ENCODE data around the gene ZNF423. TPM values are rescaled to one million over a fixed set of nuclear protein-coding genes. Genes with fewer than 3 reads are reported as not detected.

The ZNF423 gene
- total and polyA plus RNA-seq, 2 of the 13 experiments (the other 11 are each of a cell fraction or from before 2014, with no cell fraction given): 0.07 to 0.31 TPM

GRCh38 chr16:49664221-49665215, 191.4 kb downstream of the ZNF423 start:
- ATAC-seq: no peak; the same call in 2 of the 3 replicates
- FAIRE-seq: no peak
- Histone ChIP-seq H3K9me3 (ENCODE audit: low read length) (no peaks in the 10 kb centered on the region), H3K27ac (ENCODE audit: extremely low read length, insufficient read depth, low read length) (no peak overlapping the region), H4K20me1 (ENCODE audit: insufficient read depth, low read length) (no peaks in the 10 kb centered on the region), H3K9ac (ENCODE audit: insufficient read depth, low read depth, low read length) (no peak overlapping the region), H3K27me3 (ENCODE audit: control insufficient read depth in 1 of 2, insufficient read depth in 2 of 2, low read length in 2 of 2) (peaks cover 0 to 28% of the 10 kb centered on the region in 2 experiments; a peak in 3 of 5 replicates), H3K36me3 (replicated peaks in 1 of 2; ENCODE audit: control insufficient read depth in 1 of 2, insufficient read depth in 2 of 2, low read length in 2 of 2) (no peaks in the 10 kb centered on the region), H2AFZ (ENCODE audit: low read length) (no peak overlapping the region), H3K4me1 (ENCODE audit: insufficient read depth, low read length) (no peaks in the 10 kb centered on the region), H3K4me2 (ENCODE audit: low read depth, low read length) (no peak overlapping the region), H3K4me3 (replicated peaks in 1 of 3; ENCODE audit: insufficient read depth in 1 of 3, low read depth in 2 of 3, low read length in 3 of 3) (no peak overlapping the region), H3K79me2 (ENCODE audit: insufficient read depth, low read length) (no peaks in the 10 kb centered on the region)
- WGBS (ENCODE audit: low lambda C conversion rate): 33% methylated on average over 33 of the region's 37 CpGs
- CTCF ChIA-PET (ENCODE audit: low intra/inter-chr PET ratio, low total read pairs): no interaction called here
- POLR2A ChIA-PET: no interaction called here
- in situ Hi-C loops (cut with HindIII; ENCODE audit: extremely low pct_ligation_motif_present, low pct_unique_long_range_greater_than_20kb): no loop called here
- intact Hi-C loops (cut with micrococcal nuclease; ENCODE audit: unreplicated experiment): no loop called here
- no TSS peak for BruUV-seq (replicated peaks)
- DNase-seq (ENCODE audit: low spot score): no peak
- TF ChIP-seq ZBTB39 (CRISPR knock-in tag; IDR thresholded peaks at IDR 0.05): no peak
- no peak for TF ChIP-seq EZH2 (conservative IDR thresholded peaks at IDR 0.05; ENCODE audit: low read depth, low read length)
- no peak for TF ChIP-seq HIVEP1 (CRISPR knock-in tag; IDR thresholded peaks at IDR 0.05)
- no peak for TF ChIP-seq KDM4B (CRISPR knock-in tag; IDR thresholded peaks at IDR 0.05)
- no peak for TF ChIP-seq TOE1 (CRISPR knock-in tag; IDR thresholded peaks at IDR 0.05)
- no peak for TF ChIP-seq MEIS2 (CRISPR knock-in tag; IDR thresholded peaks at IDR 0.05)
- TF ChIP-seq ATAD3A (CRISPR knock-in tag; IDR thresholded peaks at IDR 0.05): no peak
- TF ChIP-seq SP4 (CRISPR knock-in tag; IDR thresholded peaks at IDR 0.05): no peak
- TF ChIP-seq ZBTB34 (CRISPR knock-in tag; IDR thresholded peaks at IDR 0.05): no peak
- no peak for TF ChIP-seq ARHGAP35 (CRISPR knock-in tag; IDR thresholded peaks at IDR 0.05; ENCODE audit: borderline replicate concordance)
- no peak for TF ChIP-seq TBX2 (CRISPR knock-in tag; IDR thresholded peaks at IDR 0.05; ENCODE audit: borderline replicate concordance)
- no peak for TF ChIP-seq ZFP36L1 (CRISPR knock-in tag; IDR thresholded peaks at IDR 0.05)
- no peak for TF ChIP-seq PHF5A (CRISPR knock-in tag; IDR thresholded peaks at IDR 0.05; ENCODE audit: low read depth, unreplicated experiment)
- no peak for TF ChIP-seq ZNF562 (CRISPR knock-in tag; IDR thresholded peaks at IDR 0.05; ENCODE audit: borderline replicate concordance)
- no peak for TF ChIP-seq JUNB (CRISPR knock-in tag; IDR thresholded peaks at IDR 0.05; ENCODE audit: borderline replicate concordance)

All from HepG2 (cell line).